Measurements from ENCODE around the gene CEP104. TPM values are rescaled to one million over a fixed set of nuclear protein-coding genes. Genes with fewer than 3 reads are reported as not detected.

Gene CEP104
- total RNA-seq, 4 donors from 2014 or later: 16.1 to 56.7 (median 39.6) TPM

DNA sequence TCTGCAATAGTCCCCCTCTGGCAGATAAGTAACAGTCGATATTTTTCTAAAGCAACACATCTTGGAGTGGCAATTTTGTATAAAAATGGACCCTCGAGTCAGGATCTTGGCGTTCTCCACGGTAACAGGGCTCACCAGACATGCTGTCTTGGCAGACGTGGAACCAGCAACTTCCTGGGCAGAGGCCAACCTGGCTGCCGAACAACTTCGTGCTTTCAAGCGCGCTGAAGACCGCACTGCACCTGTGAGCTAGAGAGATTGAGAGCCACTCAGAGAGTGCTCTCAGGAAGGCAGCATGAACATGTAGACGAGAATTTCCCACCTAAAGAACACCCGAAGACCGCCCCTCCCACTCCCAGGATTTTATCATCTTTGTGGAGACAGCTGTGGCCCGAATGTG lies 35.7 kb upstream of the CEP104 start:
- Histone ChIP-seq H3K4me3 (no peak overlapping the region), H3K9me3 (no peaks in the 10 kb centered on the region), H3K36me3 (peaks cover 33% of the 10 kb centered on the region), H3K27ac (no peak overlapping the region), H3K27me3 (no peaks in the 10 kb centered on the region), H3K4me1 (peaks cover 7% of the 10 kb centered on the region)
- 42% methylated on average over 13 of the region's 14 CpGs for WGBS
- no peak for DNase-seq (ENCODE audit: low spot score in 2 of 2)
- TF ChIP-seq EP300 (IDR thresholded peaks at IDR 0.05): no peak
- TF ChIP-seq POLR2A (IDR thresholded peaks at IDR 0.05): no peak
- TF ChIP-seq POLR2AphosphoS5 (IDR thresholded peaks at IDR 0.05): no peak
- TF ChIP-seq, protein P1, sequence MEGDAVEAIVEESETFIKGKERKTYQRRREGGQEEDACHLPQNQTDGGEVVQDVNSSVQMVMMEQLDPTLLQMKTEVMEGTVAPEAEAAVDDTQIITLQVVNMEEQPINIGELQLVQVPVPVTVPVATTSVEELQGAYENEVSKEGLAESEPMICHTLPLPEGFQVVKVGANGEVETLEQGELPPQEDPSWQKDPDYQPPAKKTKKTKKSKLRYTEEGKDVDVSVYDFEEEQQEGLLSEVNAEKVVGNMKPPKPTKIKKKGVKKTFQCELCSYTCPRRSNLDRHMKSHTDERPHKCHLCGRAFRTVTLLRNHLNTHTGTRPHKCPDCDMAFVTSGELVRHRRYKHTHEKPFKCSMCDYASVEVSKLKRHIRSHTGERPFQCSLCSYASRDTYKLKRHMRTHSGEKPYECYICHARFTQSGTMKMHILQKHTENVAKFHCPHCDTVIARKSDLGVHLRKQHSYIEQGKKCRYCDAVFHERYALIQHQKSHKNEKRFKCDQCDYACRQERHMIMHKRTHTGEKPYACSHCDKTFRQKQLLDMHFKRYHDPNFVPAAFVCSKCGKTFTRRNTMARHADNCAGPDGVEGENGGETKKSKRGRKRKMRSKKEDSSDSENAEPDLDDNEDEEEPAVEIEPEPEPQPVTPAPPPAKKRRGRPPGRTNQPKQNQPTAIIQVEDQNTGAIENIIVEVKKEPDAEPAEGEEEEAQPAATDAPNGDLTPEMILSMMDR (IDR thresholded peaks at IDR 0.05): no peak

DNA sequence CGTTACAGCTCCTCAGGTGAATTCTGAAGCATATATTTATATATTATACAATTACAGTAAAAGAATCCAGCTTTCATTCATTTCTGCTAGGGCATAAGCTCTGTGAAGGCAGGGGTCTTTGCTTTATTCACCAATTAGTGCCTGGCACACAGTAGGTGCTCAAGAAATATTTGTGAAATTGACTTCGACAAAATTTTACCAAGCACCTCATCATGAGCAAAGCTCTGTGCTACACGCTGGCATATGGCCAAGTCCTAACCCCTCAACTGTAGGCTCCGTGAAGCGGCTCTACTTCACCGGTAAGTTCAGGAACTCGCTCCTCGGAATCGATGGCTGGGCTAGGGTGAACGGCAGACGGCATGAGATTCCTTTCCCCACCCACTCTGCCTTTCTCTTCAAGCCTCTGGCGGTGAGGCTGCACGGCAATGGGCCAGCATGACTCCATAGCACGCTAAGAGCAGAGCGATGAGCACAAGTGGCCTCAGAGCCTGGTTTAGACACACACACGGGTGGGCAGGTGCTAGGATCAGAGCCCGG lies 34.4 kb upstream of the CEP104 start:
- Histone ChIP-seq H3K4me1 (peaks cover 7% of the 10 kb centered on the region), H3K27me3 (no peaks in the 10 kb centered on the region), H3K27ac (no peak overlapping the region), H3K4me3 (no peak overlapping the region), H3K36me3 (peaks cover 46% of the 10 kb centered on the region), H3K9me3 (no peaks in the 10 kb centered on the region)
- 77% methylated on average over 17 of the region's 17 CpGs for WGBS
- TF ChIP-seq POLR2A (IDR thresholded peaks at IDR 0.05): no peak
- no peak for TF ChIP-seq POLR2AphosphoS5 (IDR thresholded peaks at IDR 0.05)
- TF ChIP-seq, protein P1 (IDR thresholded peaks at IDR 0.05): no peak
- TF ChIP-seq EP300 (IDR thresholded peaks at IDR 0.05): no peak
- DNase-seq (ENCODE audit: low spot score in 2 of 2): no peak

DNA sequence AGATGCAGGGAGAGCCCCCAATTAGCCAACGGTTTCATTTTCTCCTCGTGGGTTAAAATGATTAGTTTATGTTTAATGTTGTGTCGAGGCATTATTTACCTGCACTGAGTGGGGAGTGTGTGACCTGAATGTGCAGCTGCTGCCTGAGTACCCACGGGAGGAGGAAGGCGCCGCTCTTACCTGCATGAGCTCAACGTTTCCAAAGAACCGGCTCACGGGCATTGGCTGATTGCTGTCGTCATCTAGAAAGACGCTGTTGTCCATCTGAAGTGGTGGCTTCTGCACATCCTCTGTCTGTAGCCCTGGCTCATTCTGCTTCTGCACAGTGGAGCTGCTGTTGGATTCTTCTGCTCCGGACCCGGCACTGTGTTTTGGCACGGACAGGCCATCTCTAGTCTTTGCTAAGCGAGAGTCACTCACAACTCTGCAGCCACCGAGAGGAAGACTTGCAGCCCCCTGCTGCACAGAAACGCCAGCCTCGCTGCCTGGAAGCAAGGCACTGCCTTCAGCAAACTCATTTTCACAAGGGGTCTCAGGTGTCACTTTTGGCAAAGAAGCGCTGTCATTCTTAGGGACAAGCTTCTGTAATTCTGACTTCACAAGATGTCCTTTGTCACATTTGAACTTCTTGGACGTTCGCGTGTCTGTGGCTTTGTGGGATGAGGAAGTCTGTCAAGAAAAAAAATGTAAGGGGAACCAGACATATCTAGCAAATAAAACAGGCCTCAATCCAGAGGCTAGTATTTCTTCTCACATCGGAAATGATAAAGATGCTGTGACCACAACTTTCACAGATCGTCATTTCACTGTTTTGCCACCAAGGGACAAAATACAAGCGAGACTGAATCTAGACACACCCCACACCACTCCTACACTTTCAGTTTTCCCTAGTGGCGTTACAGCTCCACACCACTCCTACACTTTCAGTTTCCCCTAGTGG lies 33.6 kb upstream of the CEP104 start:
- H3K27ac ChIP-seq: no peak overlapping the region
- peaks cover 7% of the 10 kb centered on the region for H3K4me1 ChIP-seq
- no peaks in the 10 kb centered on the region for H3K9me3 ChIP-seq
- no peak overlapping the region for H3K4me3 ChIP-seq
- 79% methylated on average over 24 of the region's 26 CpGs for WGBS
- H3K36me3 ChIP-seq: peaks cover 54% of the 10 kb centered on the region
- no peaks in the 10 kb centered on the region for H3K27me3 ChIP-seq
- no peak for DNase-seq (ENCODE audit: low spot score in 2 of 2)
- TF ChIP-seq, protein P1 (IDR thresholded peaks at IDR 0.05): no peak
- no peak for TF ChIP-seq EP300 (IDR thresholded peaks at IDR 0.05)
- no peak for TF ChIP-seq POLR2AphosphoS5 (IDR thresholded peaks at IDR 0.05)
- no peak for TF ChIP-seq POLR2A (IDR thresholded peaks at IDR 0.05)

DNA sequence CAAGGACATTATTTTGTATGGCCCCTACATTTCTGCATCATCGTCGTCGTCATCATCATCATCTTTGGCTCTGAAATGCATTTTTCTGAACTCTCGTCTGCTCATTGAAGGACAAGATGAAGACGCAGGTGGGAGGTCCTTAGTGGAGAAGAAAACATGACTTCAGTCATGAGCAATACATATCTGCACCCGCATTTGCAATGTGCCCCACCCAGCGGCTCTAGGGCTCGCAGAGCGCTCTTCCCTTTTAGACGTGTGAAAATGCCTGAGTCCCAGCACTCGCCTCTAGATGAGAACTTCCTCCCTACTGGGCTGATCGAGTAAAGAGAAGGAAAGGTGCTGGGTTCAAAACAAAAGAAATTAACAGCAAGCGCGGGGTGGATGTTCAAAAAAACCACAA lies 32.9 kb upstream of the CEP104 start:
- no peak overlapping the region for H3K4me3 ChIP-seq
- no peak for DNase-seq (ENCODE audit: low spot score in 2 of 2)
- H3K36me3 ChIP-seq: peaks cover 55% of the 10 kb centered on the region
- TF ChIP-seq, protein P1 (IDR thresholded peaks at IDR 0.05): no peak
- TF ChIP-seq EP300 (IDR thresholded peaks at IDR 0.05) (no peak), POLR2A (IDR thresholded peaks at IDR 0.05) (no peak), POLR2AphosphoS5 (IDR thresholded peaks at IDR 0.05) (no peak)
- no peaks in the 10 kb centered on the region for H3K27me3 ChIP-seq
- peaks cover 7% of the 10 kb centered on the region for H3K4me1 ChIP-seq
- no peaks in the 10 kb centered on the region for H3K9me3 ChIP-seq
- WGBS: 92% methylated on average over 14 of the region's 14 CpGs
- no peak overlapping the region for H3K27ac ChIP-seq

DNA sequence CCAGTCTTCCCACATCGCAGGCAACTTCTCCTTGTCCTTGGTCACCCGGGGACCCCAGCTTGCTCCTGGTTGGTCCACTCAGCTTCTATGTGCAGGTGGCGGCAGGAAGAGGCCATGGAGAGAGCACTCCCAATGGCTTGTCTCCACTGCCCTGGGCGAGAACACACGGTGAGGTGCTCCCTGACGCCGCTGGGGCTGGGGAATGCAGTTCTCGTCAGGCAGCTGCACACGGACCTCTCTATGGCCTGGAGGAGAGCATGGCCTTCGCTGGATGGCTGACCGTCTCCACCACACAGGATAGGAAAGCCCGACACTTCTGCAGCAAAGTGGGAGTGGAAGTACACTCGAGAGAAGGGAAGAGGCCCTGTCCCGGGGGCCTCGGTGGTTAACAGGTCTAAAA lies 31.3 kb upstream of the CEP104 start:
- Histone ChIP-seq H3K27me3 (no peaks in the 10 kb centered on the region), H3K9me3 (no peaks in the 10 kb centered on the region), H3K4me1 (peaks cover 7% of the 10 kb centered on the region), H3K4me3 (no peak overlapping the region), H3K36me3 (peaks cover 66% of the 10 kb centered on the region), H3K27ac (no peak overlapping the region)
- DNase-seq (ENCODE audit: low spot score in 2 of 2): no peak
- TF ChIP-seq POLR2A (IDR thresholded peaks at IDR 0.05) (no peak), POLR2AphosphoS5 (IDR thresholded peaks at IDR 0.05) (no peak), EP300 (IDR thresholded peaks at IDR 0.05) (no peak)
- TF ChIP-seq, protein P1 (IDR thresholded peaks at IDR 0.05): no peak
- 92% methylated on average over 14 of the region's 15 CpGs for WGBS

Data from suprapubic skin (tissue), 4 donors.